Lower leg skin (tissue), 4 donors: ENCODE measurements around the gene PIEZO2. TPM values are rescaled to one million over a fixed set of nuclear protein-coding genes. Genes with fewer than 3 reads are reported as not detected.

Source experiments
- DNase-seq, 2 donors: peaks; one replicate each; pipeline ENCODE4 v3.0.0-alpha.2; 2019; ENCODE audit warnings: low spot score in 2 of 2
- H3K4me3 ChIP-seq: fragments of 200-600 bp; sonication (generic); 2 replicates; pipeline ENCODE4 v1.5.1; 2017; ENCODE audit warnings: mild to moderate bottlenecking, low read depth; ENCODE audit not compliant: poor library complexity, severe bottlenecking
- POLR2A ChIP-seq, 2 donors: fragments of 450-650 bp; IDR thresholded peaks; one replicate each; pipeline ENCODE4 v1.6.1; 2016 to 2017; ENCODE audit warnings: antibody characterized with exemption in 2 of 2, mild to moderate bottlenecking in 1 of 2, moderate library complexity in 1 of 2
- WGBS, 2 donors: methylation state at CpG; one replicate each; pipeline ENCODE4 v1.1.5; 2018; 5-methylcytosine and 5-hydroxymethylcytosine counted together
- intact Hi-C: fragments of 100-400 bp; cut with DNase I; formaldehyde crosslinking; loops from one replicate; pipeline ENCODE4 v1.15.0; 2023; ENCODE audit warnings: low total_unique reads
- total RNA-seq, 4 donors: library from RNA; depleted of rRNA; stranded (reverse); fragments of >200 nt; gene quantifications; one replicate each; pipeline ENCODE4 v1.1.0, GENCODE V29; 2016
- TF ChIP-seq, protein P1 (sequence below), 3 donors: fragments of 450-650 bp; IDR thresholded peaks; one replicate each; pipeline ENCODE4 v1.5.1; 2016; ENCODE audit warnings: antibody characterized with exemption in 3 of 3, mild to moderate bottlenecking in 3 of 3, moderate library complexity in 2 of 3

The PIEZO2 gene
- total RNA-seq, 4 donors from 2014 or later, result 0.30 to 1.8 (median 0.64) TPM

GRCh38 chr18:10930076-10930475 lies 219.3 kb downstream of the PIEZO2 start:
- TF ChIP-seq, protein P1, sequence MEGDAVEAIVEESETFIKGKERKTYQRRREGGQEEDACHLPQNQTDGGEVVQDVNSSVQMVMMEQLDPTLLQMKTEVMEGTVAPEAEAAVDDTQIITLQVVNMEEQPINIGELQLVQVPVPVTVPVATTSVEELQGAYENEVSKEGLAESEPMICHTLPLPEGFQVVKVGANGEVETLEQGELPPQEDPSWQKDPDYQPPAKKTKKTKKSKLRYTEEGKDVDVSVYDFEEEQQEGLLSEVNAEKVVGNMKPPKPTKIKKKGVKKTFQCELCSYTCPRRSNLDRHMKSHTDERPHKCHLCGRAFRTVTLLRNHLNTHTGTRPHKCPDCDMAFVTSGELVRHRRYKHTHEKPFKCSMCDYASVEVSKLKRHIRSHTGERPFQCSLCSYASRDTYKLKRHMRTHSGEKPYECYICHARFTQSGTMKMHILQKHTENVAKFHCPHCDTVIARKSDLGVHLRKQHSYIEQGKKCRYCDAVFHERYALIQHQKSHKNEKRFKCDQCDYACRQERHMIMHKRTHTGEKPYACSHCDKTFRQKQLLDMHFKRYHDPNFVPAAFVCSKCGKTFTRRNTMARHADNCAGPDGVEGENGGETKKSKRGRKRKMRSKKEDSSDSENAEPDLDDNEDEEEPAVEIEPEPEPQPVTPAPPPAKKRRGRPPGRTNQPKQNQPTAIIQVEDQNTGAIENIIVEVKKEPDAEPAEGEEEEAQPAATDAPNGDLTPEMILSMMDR (IDR thresholded peaks at IDR 0.05), result no peak
- no peak for TF ChIP-seq POLR2A (IDR thresholded peaks at IDR 0.05)
- no peak for DNase-seq
- no peak overlapping the region for H3K4me3 ChIP-seq
- 41 to 79% methylated on average over 2 of the region's 2 CpGs for WGBS, 2 donors
- intact Hi-C loops, result no loop called here

- no peak overlapping the region for H3K4me3 ChIP-seq
- WGBS, 2 donors, result 75 to 79% methylated on average over 7 of the region's 7 CpGs
- no peak for DNase-seq
- intact Hi-C loops, result no loop called here
- no peak for TF ChIP-seq POLR2A (IDR thresholded peaks at IDR 0.05)
- TF ChIP-seq, protein P1 (IDR thresholded peaks at IDR 0.05), result no peak
Observed at GRCh38 chr18:10928772-10929373, 220.5 kb downstream of the PIEZO2 start.

DNA sequence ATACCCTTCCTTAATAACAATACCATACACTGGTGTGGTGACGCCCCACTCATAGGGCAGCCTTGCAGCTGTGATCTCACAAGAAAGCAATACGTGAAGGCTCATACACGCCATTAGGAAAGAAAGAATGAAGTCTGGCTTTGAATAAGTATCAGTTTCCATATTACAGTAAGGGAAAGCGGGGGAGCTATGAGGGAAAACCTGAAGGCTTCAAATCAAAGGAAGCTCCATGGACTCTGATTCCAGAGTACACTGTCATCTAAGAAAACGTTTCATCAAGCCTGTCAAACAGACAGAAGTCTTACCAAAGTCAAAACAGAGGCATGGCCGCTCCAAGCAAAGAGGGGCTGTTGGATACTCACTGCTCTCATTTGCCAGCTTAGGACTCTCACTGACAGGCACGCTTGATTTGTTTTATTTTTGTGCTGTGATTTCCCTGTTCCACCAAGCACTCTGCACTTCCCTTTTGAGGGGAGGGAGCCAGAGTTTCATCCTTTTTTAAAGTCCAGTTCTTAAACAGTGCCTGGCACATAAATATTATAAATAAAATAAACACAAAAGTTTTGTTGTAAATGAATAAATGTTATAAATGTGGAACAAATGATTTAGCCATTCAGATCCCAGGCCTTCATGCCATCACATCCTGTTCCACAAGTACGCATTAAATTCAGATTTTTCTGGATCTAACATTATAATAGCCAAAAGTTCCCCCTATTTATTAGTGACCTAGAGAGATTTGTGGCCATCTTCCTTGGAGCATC lies 221.2 kb downstream of the PIEZO2 start:
- TF ChIP-seq, protein P1 (IDR thresholded peaks at IDR 0.05), result no peak
- no peak for TF ChIP-seq POLR2A (IDR thresholded peaks at IDR 0.05)
- intact Hi-C loops, result no loop called here
- WGBS, 2 donors, result 70 to 72% methylated on average over 8 of the region's 8 CpGs
- H3K4me3 ChIP-seq, result no peak overlapping the region
- no peak for DNase-seq

- intact Hi-C loops, result no loop called here
- 43 to 48% methylated on average over 12 of the region's 12 CpGs for WGBS, 2 donors
- no peak overlapping the region for H3K4me3 ChIP-seq
- DNase-seq, result no peak
- no peak for TF ChIP-seq POLR2A (IDR thresholded peaks at IDR 0.05)
- TF ChIP-seq, protein P1 (IDR thresholded peaks at IDR 0.05), result no peak
Observed at GRCh38 chr18:10927286-10927992, 221.9 kb downstream of the PIEZO2 start.

DNA sequence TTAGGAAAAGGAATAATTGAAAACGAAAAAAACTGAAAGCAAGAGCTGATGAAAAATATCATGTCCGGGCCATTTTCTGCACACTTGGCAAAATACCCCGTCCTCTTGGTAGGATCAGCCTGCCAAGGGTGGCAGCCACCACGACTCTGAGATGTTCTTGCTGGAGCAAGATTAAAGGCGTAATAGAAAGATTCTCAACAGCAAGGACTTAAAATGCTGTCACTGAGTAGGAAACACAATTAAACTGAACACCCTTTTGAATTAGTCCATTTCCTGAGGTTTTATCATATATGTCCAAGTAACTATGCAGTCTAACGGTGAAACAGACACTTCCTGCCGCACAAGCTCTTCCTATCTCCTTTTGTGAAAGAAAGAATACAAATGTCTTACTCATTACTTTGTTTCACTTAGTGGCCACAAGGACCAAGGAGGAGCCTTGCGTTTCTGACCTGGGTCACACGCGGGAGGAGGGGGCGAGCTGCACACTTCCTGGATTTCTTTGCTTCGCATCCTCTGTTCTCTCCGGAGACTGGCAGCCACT lies 222.7 kb downstream of the PIEZO2 start:
- intact Hi-C loops, result no loop called here
- TF ChIP-seq POLR2A (IDR thresholded peaks at IDR 0.05), result no peak
- no peak overlapping the region for H3K4me3 ChIP-seq

GRCh38 chr18:10924290-10924689 lies 225.1 kb downstream of the PIEZO2 start:
- WGBS, 2 donors, result 87 to 90% methylated on average over 4 of the region's 4 CpGs

More for the DNA sequence above, 222.7 kb downstream of the PIEZO2 start:
- 26 to 28% methylated on average over 13 of the region's 13 CpGs for WGBS, 2 donors
- DNase-seq, result no peak

More at GRCh38 chr18:10924290-10924689, 225.1 kb downstream of the PIEZO2 start:
- no peak overlapping the region for H3K4me3 ChIP-seq
- intact Hi-C loops, result no loop called here
- DNase-seq, result no peak
- TF ChIP-seq, protein P1 (IDR thresholded peaks at IDR 0.05), result no peak
- no peak for TF ChIP-seq POLR2A (IDR thresholded peaks at IDR 0.05)
